ENCODE data around the gene OR56B4. TPM values are rescaled to one million over a fixed set of nuclear protein-coding genes. Genes with fewer than 3 reads are reported as not detected.
"Not testable (repeated sequence)": the region's sequence is repeated elsewhere in the genome, so short reads cannot be mapped to it uniquely, and the experiment has no call there.

The OR56B4 gene
- total and polyA plus RNA-seq, 8 donors: not detected

DNA sequence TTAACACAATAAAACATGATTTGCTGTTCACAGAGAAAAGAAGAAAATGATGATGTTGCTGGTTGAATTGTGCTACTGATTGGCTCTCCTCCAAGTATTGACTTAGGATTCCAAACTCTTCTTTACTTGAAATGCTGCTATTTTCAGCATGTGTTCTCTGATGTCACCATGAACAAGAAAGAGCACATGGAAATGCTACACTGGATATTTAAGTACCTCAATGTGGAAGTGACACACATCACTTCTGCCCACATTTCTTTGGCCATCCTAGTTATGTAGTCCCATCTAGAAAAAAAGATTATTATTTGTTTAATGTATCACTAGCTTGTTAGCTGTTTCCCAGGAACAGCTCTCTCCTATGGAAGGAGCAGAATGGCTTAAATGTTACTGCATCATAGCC, 35.5 kb downstream of the OR56B4 start:
- no peaks in the 10 kb centered on the region for H3K4me1 ChIP-seq
- no peaks in the 10 kb centered on the region for H3K9me3 ChIP-seq

DNA sequence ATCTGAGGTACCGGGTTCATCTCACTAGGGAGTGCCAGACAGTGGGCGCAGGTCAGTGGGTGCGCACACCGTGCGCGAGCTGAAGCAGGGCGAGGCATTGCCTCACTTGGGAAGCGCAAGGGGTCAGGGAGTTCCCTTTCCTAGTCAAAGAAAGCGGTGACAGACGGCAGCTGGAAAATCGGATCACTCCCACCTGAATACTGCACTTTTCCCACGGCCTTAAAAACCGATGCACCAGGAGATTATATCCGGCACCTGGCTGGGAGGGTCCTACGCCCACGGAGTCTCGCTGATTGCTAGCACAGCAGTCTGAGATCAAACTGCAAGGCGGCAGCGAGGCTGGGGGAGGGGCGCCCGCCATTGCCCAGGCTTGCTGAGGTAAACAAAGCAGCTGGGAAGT, 36.3 kb downstream of the OR56B4 start:
- H3K27me3 ChIP-seq; H3K9me3 ChIP-seq; intact Hi-C loops (cut with DNase I); FAIRE-seq; H3K4me1 ChIP-seq; ATAC-seq; H3K27ac ChIP-seq; DNase-seq; H3K36me3 ChIP-seq; H3K4me3 ChIP-seq: not testable (repeated sequence)
- 48 to 61% methylated on average over 9 to 16 of the region's 21 CpGs for WGBS, 2 donors

More for the DNA sequence above, 35.5 kb downstream of the OR56B4 start:
- no peak overlapping the region for H3K27ac ChIP-seq
- no peaks in the 10 kb centered on the region for H3K27me3 ChIP-seq
- intact Hi-C loops (cut with DNase I): no loop called here
- no peaks in the 10 kb centered on the region for H3K36me3 ChIP-seq
- DNase-seq (no peak), ATAC-seq (no peak), FAIRE-seq (no peak)
- TF ChIP-seq, protein P1, sequence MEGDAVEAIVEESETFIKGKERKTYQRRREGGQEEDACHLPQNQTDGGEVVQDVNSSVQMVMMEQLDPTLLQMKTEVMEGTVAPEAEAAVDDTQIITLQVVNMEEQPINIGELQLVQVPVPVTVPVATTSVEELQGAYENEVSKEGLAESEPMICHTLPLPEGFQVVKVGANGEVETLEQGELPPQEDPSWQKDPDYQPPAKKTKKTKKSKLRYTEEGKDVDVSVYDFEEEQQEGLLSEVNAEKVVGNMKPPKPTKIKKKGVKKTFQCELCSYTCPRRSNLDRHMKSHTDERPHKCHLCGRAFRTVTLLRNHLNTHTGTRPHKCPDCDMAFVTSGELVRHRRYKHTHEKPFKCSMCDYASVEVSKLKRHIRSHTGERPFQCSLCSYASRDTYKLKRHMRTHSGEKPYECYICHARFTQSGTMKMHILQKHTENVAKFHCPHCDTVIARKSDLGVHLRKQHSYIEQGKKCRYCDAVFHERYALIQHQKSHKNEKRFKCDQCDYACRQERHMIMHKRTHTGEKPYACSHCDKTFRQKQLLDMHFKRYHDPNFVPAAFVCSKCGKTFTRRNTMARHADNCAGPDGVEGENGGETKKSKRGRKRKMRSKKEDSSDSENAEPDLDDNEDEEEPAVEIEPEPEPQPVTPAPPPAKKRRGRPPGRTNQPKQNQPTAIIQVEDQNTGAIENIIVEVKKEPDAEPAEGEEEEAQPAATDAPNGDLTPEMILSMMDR (IDR thresholded peaks at IDR 0.05): no peak
- H3K4me3 ChIP-seq: no peak overlapping the region

DNA sequence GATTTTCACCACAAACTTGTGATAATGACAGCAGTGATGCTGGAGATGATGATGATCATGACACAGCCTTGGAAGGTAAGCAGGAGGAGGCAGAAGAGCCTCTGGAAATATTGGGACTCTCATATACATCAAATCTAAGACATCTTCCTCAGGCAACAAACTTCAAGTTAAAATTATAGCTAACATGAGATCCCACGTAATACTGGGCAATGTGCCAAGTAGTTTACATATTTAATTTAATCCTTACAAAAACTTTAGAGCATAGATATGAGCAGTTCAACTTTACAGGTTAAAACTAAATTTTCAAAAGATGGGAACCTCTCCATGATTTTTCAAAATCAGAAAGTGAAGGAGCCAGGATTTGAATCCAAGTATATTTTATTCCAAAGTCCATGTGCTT, 43.6 kb downstream of the OR56B4 start:
- no peak overlapping the region for H3K4me3 ChIP-seq
- FAIRE-seq: no peak
- no peaks in the 10 kb centered on the region for H3K36me3 ChIP-seq
- no peak for DNase-seq
- H3K9me3 ChIP-seq: no peaks in the 10 kb centered on the region
- H3K27me3 ChIP-seq: no peaks in the 10 kb centered on the region
- ATAC-seq: no peak
- WGBS, 2 donors: 31 to 33% methylated on average over 1 of the region's 1 CpG
- intact Hi-C loops (cut with DNase I): no loop called here
- H3K4me1 ChIP-seq: no peaks in the 10 kb centered on the region
- H3K27ac ChIP-seq: no peak overlapping the region
- TF ChIP-seq, protein P1 (IDR thresholded peaks at IDR 0.05): no peak

DNA sequence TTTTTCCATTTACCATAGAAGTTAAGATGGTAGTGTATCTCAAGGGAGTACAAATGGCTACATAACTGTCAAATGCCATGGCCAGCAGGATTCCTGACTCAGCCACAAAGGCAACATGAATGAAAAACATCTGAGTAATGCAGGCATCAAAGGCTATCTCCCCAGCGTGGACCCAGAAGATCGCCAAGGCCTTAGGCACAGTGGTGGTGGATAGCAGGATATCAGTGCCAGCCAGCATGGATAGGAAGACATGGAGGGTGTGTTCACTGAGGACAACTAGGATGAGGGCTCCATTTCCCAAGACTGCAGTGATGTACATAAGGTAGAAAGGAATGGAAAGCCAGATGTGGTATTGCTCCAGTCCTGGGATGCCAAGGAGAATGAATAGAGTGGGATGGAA, 44.6 kb downstream of the OR56B4 start:
- no peak overlapping the region for H3K27ac ChIP-seq
- WGBS, 2 donors: 76 to 95% methylated on average over 2 of the region's 2 CpGs
- TF ChIP-seq, protein P1 (IDR thresholded peaks at IDR 0.05): no peak
- intact Hi-C loops (cut with DNase I): no loop called here
- H3K27me3 ChIP-seq: no peaks in the 10 kb centered on the region
- ATAC-seq (no peak), DNase-seq (no peak), FAIRE-seq (no peak)
- H3K4me3 ChIP-seq: no peak overlapping the region
- no peaks in the 10 kb centered on the region for H3K9me3 ChIP-seq
- no peaks in the 10 kb centered on the region for H3K36me3 ChIP-seq
- H3K4me1 ChIP-seq: no peaks in the 10 kb centered on the region

DNA sequence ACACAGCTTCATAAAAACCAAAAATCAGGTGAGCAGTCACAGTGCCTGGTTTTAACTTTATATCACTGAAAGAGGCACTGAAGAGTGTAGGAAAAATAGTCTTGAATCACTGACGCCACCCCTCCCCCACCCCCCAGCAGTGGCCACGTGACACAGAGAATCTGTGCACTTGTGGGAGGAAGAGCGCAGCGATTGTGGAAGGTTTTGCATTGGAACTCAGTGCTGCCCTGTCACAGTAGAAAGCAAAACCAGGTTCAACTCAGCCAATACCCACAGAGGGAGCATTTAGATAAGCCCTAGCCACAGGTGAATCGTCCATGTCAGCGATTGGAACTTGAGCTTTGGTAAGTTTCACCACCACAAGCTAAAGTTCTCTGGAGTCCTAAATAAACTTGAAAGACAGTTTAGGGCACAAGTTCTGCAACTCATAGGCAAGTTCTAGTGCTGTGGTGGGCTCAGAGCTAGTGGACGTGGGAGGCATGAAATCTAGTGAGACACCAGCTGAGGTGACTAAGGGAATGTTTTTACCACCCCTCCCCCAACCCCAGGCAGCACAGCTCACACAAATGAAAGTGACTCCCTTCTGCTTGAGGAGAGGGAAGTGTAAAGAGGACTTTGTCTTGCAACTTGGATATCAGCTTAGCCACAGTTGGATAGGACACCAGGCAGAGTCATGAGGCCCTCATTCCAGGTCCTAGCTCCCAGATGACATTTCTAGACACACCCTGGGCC, 49.3 kb downstream of the OR56B4 start:
- intact Hi-C loops (cut with DNase I): no loop called here
- no peaks in the 10 kb centered on the region for H3K4me1 ChIP-seq
- FAIRE-seq (no peak), DNase-seq (no peak), ATAC-seq (no peak)
- no peak overlapping the region for H3K27ac ChIP-seq
- 60 to 74% methylated on average over 7 of the region's 7 CpGs for WGBS, 2 donors
- TF ChIP-seq, protein P1 (IDR thresholded peaks at IDR 0.05): no peak
- no peaks in the 10 kb centered on the region for H3K36me3 ChIP-seq
- no peak overlapping the region for H3K4me3 ChIP-seq
- H3K27me3 ChIP-seq: no peaks in the 10 kb centered on the region
- no peaks in the 10 kb centered on the region for H3K9me3 ChIP-seq

Other genes with a start within 250 kb of the OR56B4 start
- gene OR52E8, start 250.0 kb upstream of the OR56B4 start, total RNA-seq: not detected
- gene OR52E8, start 250.0 kb upstream of the OR56B4 start, polyA plus RNA-seq: not detected
- gene OR52E4, start 227.1 kb upstream of the OR56B4 start, total RNA-seq: not detected
- gene OR52E4, start 227.1 kb upstream of the OR56B4 start, polyA plus RNA-seq: not detected
- not detected for gene OR52E5, start 214.5 kb upstream of the OR56B4 start, total RNA-seq
- not detected for gene OR52E5, start 214.5 kb upstream of the OR56B4 start, polyA plus RNA-seq
- gene OR56A3, start 165.4 kb upstream of the OR56B4 start, total RNA-seq: not detected
- not detected for gene OR56A3, start 165.4 kb upstream of the OR56B4 start, polyA plus RNA-seq
- not detected for gene OR56A5, start 139.2 kb upstream of the OR56B4 start, total RNA-seq
- gene OR56A5, start 139.2 kb upstream of the OR56B4 start, polyA plus RNA-seq: not detected
- not detected for gene OR52L1, start 120.7 kb upstream of the OR56B4 start, total RNA-seq
- gene OR52L1, start 120.7 kb upstream of the OR56B4 start, polyA plus RNA-seq: not detected
- gene OR56A4, start 100.7 kb upstream of the OR56B4 start, total RNA-seq: under 1 TPM in 1 of 6 donors, not detected in 5; 0.06 TPM
- not detected for gene OR56A4, start 100.7 kb upstream of the OR56B4 start, polyA plus RNA-seq
- not detected for gene OR56A1, start 76.9 kb upstream of the OR56B4 start, total RNA-seq
- not detected for gene OR56A1, start 76.9 kb upstream of the OR56B4 start, polyA plus RNA-seq
- gene OR52B2, start 62.6 kb downstream of the OR56B4 start, total RNA-seq: not detected
- gene OR52B2, start 62.6 kb downstream of the OR56B4 start, polyA plus RNA-seq: not detected
- gene OR52W1, start 91.5 kb downstream of the OR56B4 start, total RNA-seq: not detected
- gene OR52W1, start 91.5 kb downstream of the OR56B4 start, polyA plus RNA-seq: not detected
- not detected for gene C11orf42, start 97.9 kb downstream of the OR56B4 start, total RNA-seq
- gene C11orf42, start 97.9 kb downstream of the OR56B4 start, polyA plus RNA-seq: not detected
- gene FHIP1B, start 127.0 kb downstream of the OR56B4 start, total RNA-seq: 10 to 100 TPM; 13.0 to 28.1 (median 18.4) TPM
- 10 to 100 TPM; 74.3 to 82.9 TPM for gene FHIP1B, start 127.0 kb downstream of the OR56B4 start, polyA plus RNA-seq
- gene CNGA4, start 131.4 kb downstream of the OR56B4 start, total RNA-seq: under 1 TPM; 0.12 to 0.28 (median 0.22) TPM
- under 1 TPM; 0.14 to 0.46 TPM for gene CNGA4, start 131.4 kb downstream of the OR56B4 start, polyA plus RNA-seq
- gene CCKBR, start 152.2 kb downstream of the OR56B4 start, total RNA-seq: 10 to 100 TPM in 2 of 6 donors, 1 to 10 TPM in 4; 1.3 to 19.7 (median 3.1) TPM
- gene CCKBR, start 152.2 kb downstream of the OR56B4 start, polyA plus RNA-seq: 1 to 10 TPM; 2.5 to 7.7 TPM
- gene CAVIN3, start 212.8 kb downstream of the OR56B4 start, total RNA-seq: 10 to 100 TPM in 5 of 6 donors, 1 to 10 TPM in 1; 9.7 to 16.7 (median 14.7) TPM
- gene CAVIN3, start 212.8 kb downstream of the OR56B4 start, polyA plus RNA-seq: 10 to 100 TPM; 20.8 to 28.7 TPM